ENCODE results near the gene CENPV.
"Not testable (repeated sequence)": the region's sequence is repeated elsewhere in the genome, so short reads cannot be mapped to it uniquely, and the experiment has no call there.

Gene CENPV

GRCh38 chr17:16312061-16312460 is 41.2 kb downstream of the CENPV start:
- DNase-seq, result not testable (repeated sequence)

DNA sequence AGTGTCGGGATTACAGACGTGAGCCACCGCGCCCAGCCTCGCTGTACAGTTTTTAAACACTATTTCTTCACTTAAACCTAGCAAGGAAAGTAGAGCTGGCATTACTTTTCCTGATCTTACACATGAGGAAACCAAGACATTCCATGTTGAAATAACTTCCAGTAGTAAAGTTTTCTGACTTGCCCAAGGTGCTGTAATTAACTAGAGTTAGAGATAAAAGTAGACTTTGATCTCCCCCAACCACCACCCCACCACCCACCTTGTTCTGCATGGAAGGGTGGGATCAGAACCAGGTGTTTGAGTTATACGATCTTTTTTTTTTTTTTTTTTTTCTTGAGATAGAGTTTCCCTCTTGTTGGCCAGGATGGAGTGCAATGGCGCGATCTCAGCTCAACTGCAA is 47.1 kb downstream of the CENPV start:
- no peak for DNase-seq

DNA sequence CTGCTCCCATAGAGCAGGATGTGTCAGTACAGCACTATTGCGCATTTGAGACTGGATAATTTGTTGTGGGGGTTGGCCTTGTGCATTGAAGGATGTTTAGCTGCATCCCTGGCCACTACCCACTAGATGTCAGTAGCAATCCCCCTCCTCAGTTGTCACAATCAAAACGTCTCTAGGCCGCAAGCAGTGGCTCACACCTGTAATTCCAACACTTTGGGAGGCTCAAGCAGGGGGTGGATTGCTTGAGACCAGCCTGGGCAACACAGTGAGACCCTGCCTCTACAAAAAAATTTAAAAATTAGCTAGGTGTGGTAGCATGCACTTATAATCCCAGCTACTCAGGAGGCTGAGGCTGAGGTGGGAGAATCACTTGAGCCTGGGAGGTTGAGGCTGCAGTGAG is 48.4 kb downstream of the CENPV start:
- DNase-seq, result no peak

- DNase-seq, result no peak
Measured at GRCh38 chr17:16302856-16303255, 50.4 kb downstream of the CENPV start.

GRCh38 chr17:16301963-16302855 is 51.1 kb downstream of the CENPV start:
- no peak for DNase-seq

DNA sequence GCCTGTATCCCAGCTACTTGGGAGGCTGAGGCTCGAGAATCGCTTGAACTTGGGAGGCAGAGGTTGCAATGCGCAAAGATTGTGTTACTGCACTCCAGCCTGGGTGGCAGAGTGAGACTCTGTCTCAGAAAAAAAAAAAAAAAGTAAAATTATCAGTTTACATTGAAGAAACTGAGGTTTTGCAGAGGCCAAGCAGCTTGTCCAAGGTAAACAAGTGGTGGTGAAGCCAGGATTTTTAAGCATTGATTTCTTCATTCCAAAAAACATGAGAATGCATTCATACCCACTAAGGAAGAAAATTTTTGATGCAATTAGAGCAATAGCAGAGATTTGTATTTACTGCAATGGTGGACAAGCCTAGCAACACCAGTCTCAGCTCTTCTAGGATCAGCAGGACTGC is 52.7 kb downstream of the CENPV start:
- no peak for DNase-seq

- DNase-seq, result no peak
Measured at GRCh38 chr17:16298140-16298662, 55.1 kb downstream of the CENPV start.

DNA sequence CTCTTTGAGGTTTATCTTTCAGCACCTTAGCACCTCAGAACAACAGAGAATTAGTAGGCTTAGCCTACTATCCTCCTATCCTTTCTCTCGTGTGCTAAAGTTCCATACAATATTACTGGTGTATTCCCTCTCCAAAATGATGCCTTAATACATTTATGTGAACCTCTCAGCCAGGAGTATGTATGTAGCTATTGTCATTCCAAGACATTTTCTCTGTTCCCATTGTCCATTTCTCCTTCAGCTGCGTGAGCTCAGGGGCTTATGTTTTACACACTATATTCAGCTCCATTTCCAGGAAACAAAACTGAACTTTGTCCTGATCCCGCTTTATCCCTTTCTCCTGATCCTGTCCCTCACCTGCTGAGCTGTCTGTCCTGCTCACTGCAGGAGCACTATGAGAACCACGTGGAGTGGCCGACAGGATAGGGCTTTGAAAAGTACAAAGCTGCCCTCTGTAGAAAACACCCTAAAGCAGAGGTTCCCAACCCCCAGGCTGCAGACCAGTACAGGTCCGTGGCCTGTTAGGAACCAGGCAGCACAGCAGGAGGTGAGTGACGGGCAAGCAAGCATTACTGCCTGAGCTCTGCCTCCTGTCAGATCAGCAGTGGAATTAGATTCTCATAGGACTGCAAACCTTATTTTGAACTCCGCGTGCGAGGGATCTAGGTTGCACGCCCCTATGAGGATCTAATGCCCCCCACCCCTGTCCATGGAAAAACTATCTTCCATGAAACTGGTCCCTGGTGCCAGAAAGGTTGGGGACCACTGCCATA is 55.7 kb downstream of the CENPV start:
- no peak for DNase-seq

DNA sequence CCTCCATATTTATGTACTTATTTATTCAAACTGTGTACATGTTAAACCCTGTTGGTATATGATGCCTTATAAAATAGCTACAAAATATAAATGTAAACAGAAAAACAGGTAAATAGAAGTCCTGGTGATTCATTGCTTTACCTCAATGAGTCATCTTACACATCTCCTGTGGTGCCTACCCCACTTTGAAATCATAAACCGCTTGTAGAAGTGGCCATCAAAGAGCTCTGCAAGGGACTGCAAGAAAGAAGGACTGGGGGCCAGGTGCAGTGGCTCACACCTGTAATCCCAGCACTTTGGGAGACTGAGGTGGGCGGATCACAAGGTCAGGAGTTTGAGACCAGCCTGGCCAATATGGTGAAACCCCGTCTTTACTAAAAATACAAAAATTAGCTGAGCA is 57.2 kb downstream of the CENPV start:
- DNase-seq, result not testable (repeated sequence)

DNA sequence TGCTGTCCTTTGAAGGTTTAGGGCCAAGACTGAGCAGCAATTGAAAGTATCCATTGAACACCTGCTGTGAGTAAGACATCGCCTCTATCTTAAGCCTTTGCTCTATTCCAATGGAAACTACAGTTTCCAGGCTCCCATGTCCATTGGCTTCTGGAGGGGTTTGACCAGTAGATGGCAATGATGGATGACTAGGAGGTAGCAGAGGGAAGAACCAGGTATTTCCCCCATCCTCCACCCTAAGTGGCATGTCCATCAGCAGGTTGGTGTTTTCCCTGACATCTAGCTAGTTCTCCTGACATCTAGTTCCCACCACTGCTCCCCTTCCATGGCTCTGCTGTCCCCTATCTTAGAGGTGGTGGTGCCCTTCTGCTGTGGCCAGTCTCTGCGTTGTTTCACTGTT is 58.7 kb downstream of the CENPV start:
- DNase-seq, result no peak

- DNase-seq, result no peak
Measured at GRCh38 chr17:16293931-16294330, 59.3 kb downstream of the CENPV start.

Measured in stimulated activated CD4-positive, alpha-beta T cell treated with anti-CD3 and anti-CD28 coated beads, Interleukin-1b, Interleukin-23, amount 100 ng/mL, for 48 hours (primary cell).